DOHH2 (cell line): Measurements from ENCODE around the gene COL8A1.

Experiments used
- EZH2phosphoT487 ChIP-seq: fragments of 200-600 bp; sonication (generic); IDR thresholded peaks from 2 replicates; pipeline ENCODE4 v1.6.1; 2017; ENCODE audit warnings: borderline replicate concordance, mild to moderate bottlenecking, antibody characterized with exemption, low read length, moderate library complexity, mixed read lengths
- TF ChIP-seq, protein P1 (sequence below): fragments of 200-600 bp; sonication (generic); IDR thresholded peaks from one replicate; pipeline ENCODE4 v1.5.1; 2014; ENCODE audit warnings: antibody characterized with exemption, mild to moderate bottlenecking, low read depth, low read length; ENCODE audit not compliant: poor library complexity, severe bottlenecking

GRCh38 chr3:99714146-99714545, 75.8 kb downstream of the COL8A1 start:
- TF ChIP-seq, protein P1, sequence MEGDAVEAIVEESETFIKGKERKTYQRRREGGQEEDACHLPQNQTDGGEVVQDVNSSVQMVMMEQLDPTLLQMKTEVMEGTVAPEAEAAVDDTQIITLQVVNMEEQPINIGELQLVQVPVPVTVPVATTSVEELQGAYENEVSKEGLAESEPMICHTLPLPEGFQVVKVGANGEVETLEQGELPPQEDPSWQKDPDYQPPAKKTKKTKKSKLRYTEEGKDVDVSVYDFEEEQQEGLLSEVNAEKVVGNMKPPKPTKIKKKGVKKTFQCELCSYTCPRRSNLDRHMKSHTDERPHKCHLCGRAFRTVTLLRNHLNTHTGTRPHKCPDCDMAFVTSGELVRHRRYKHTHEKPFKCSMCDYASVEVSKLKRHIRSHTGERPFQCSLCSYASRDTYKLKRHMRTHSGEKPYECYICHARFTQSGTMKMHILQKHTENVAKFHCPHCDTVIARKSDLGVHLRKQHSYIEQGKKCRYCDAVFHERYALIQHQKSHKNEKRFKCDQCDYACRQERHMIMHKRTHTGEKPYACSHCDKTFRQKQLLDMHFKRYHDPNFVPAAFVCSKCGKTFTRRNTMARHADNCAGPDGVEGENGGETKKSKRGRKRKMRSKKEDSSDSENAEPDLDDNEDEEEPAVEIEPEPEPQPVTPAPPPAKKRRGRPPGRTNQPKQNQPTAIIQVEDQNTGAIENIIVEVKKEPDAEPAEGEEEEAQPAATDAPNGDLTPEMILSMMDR: no peak
- TF ChIP-seq EZH2phosphoT487: no peak
